Loucy (cell line): ENCODE measurements around the gene JDP2.

Source experiments
- EZH2phosphoT487 ChIP-seq: fragments of 200-600 bp; IDR thresholded peaks from 2 replicates; pipeline ENCODE4 v1.6.1; 2018; ENCODE audit warnings: antibody characterized with exemption, mild to moderate bottlenecking, moderate library complexity, borderline replicate concordance
- TF ChIP-seq, protein P1 (sequence below): fragments of 200-600 bp; sonication (generic); conservative IDR thresholded peaks from 2 replicates; pipeline ENCODE4 v1.5.1; 2014; ENCODE audit warnings: mild to moderate bottlenecking, antibody characterized with exemption, low read length

DNA sequence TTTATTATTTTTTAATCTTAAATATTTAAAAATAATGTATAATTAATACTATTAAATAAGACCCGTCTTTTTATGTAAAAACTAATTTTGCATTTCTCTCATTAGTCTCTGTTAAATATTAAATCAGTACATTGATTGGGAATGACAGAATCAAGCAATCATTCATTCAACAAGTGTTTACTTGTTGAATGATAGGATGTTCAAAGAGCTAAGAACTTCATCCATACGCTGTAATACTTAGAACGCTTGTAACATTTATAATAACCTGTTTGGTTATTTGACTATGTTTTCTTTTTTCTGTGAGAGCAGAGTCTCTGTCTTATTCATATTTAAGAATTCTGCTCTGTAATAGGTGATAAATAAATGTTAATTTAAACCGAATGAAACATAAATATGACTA is 91.6 kb downstream of the JDP2 start:
- TF ChIP-seq, protein P1, sequence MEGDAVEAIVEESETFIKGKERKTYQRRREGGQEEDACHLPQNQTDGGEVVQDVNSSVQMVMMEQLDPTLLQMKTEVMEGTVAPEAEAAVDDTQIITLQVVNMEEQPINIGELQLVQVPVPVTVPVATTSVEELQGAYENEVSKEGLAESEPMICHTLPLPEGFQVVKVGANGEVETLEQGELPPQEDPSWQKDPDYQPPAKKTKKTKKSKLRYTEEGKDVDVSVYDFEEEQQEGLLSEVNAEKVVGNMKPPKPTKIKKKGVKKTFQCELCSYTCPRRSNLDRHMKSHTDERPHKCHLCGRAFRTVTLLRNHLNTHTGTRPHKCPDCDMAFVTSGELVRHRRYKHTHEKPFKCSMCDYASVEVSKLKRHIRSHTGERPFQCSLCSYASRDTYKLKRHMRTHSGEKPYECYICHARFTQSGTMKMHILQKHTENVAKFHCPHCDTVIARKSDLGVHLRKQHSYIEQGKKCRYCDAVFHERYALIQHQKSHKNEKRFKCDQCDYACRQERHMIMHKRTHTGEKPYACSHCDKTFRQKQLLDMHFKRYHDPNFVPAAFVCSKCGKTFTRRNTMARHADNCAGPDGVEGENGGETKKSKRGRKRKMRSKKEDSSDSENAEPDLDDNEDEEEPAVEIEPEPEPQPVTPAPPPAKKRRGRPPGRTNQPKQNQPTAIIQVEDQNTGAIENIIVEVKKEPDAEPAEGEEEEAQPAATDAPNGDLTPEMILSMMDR, result no peak
- TF ChIP-seq EZH2phosphoT487, result no peak
